ENCODE measurements around the gene OR1F1.
"Not testable (repeated sequence)": the region's sequence is repeated elsewhere in the genome, so short reads cannot be mapped to it uniquely, and the experiment has no call there.

OR1F1 gene

GRCh38 chr16:3175157-3176093, 12.6 kb upstream of the OR1F1 start:
- peak; percentile 75 for DNase-seq (ENCODE audit: low read depth)

DNA sequence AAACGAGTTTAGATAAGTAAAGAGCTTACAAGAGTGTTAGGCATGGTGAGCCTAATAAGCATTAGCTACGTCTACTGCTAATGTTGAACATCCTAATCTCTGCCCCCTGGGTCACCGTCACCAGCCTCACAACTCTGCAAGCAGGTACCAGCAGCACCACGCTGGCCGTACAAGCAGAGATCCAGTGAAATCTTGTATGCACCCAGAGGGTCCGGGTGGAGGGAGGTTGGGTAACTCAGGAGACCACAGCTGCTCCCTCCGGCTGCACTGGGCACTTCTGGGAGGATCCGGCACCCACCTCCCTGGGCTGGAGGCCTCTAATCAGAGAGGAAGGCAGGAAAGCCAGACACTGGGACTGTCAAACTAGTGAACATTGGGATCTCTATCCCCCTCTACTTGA, 8.4 kb upstream of the OR1F1 start:
- TF ChIP-seq, protein P1, sequence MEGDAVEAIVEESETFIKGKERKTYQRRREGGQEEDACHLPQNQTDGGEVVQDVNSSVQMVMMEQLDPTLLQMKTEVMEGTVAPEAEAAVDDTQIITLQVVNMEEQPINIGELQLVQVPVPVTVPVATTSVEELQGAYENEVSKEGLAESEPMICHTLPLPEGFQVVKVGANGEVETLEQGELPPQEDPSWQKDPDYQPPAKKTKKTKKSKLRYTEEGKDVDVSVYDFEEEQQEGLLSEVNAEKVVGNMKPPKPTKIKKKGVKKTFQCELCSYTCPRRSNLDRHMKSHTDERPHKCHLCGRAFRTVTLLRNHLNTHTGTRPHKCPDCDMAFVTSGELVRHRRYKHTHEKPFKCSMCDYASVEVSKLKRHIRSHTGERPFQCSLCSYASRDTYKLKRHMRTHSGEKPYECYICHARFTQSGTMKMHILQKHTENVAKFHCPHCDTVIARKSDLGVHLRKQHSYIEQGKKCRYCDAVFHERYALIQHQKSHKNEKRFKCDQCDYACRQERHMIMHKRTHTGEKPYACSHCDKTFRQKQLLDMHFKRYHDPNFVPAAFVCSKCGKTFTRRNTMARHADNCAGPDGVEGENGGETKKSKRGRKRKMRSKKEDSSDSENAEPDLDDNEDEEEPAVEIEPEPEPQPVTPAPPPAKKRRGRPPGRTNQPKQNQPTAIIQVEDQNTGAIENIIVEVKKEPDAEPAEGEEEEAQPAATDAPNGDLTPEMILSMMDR (IDR thresholded peaks at IDR 0.05; ENCODE audit: insufficient read depth, low read depth, low read length, missing control alignments) = no peak

More at GRCh38 chr16:3175157-3176093, 12.6 kb upstream of the OR1F1 start:
- TF ChIP-seq, protein P1 (IDR thresholded peaks at IDR 0.05; ENCODE audit: insufficient read depth, low read depth, low read length, missing control alignments) = no peak
- H3K4me3 ChIP-seq (ENCODE audit: low read depth, low read length) = no peak overlapping the region

DNA sequence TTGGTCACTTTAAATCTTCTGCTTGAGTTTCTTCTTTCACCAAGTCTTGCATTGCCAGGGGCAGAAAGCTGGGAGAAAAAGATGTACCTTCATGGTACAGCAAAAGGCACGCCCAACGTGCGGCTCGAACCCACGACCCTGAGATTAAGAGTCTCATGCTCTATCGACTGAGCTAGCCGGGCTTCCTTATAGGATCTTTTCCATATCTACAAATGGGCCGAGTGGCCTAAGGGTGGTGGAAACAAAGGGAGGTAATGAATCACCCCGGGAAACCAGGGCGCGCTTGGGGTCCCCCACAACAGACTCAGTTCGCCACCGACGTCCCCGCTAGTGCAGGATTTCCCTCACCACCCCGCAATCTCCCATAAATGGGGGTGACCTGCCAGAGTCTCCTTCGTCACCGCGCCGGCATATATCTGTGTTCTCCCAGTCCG, 7.5 kb upstream of the OR1F1 start:
- TF ChIP-seq, protein P1 (IDR thresholded peaks at IDR 0.05; ENCODE audit: insufficient read depth, low read depth, low read length, missing control alignments) = no peak
- no peak overlapping the region for H3K4me3 ChIP-seq (ENCODE audit: low read depth, low read length)
- DNase-seq (ENCODE audit: low read depth) = peak; percentile 41

More for the DNA sequence above, 8.4 kb upstream of the OR1F1 start:
- no peak overlapping the region for H3K4me3 ChIP-seq (ENCODE audit: low read depth, low read length)
- DNase-seq (ENCODE audit: low read depth) = no peak

DNA sequence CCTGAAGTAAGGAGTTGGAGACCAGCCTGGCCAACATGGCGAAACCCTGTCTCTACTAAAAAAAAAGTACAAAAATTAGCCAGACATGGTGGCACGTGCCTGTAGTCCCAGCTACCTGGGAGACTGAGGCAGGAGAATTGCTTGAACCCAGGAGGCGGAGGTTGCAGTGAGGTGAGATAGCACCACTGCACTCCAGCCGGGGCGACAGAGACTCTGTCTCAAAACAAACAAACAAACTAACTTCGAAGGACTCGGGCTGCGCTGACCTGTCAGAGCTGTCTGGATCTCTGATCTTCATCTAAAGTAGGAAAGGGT, 5.8 kb upstream of the OR1F1 start:
- H3K4me3 ChIP-seq (ENCODE audit: low read depth, low read length); DNase-seq (ENCODE audit: low read depth): not testable (repeated sequence)

DNA sequence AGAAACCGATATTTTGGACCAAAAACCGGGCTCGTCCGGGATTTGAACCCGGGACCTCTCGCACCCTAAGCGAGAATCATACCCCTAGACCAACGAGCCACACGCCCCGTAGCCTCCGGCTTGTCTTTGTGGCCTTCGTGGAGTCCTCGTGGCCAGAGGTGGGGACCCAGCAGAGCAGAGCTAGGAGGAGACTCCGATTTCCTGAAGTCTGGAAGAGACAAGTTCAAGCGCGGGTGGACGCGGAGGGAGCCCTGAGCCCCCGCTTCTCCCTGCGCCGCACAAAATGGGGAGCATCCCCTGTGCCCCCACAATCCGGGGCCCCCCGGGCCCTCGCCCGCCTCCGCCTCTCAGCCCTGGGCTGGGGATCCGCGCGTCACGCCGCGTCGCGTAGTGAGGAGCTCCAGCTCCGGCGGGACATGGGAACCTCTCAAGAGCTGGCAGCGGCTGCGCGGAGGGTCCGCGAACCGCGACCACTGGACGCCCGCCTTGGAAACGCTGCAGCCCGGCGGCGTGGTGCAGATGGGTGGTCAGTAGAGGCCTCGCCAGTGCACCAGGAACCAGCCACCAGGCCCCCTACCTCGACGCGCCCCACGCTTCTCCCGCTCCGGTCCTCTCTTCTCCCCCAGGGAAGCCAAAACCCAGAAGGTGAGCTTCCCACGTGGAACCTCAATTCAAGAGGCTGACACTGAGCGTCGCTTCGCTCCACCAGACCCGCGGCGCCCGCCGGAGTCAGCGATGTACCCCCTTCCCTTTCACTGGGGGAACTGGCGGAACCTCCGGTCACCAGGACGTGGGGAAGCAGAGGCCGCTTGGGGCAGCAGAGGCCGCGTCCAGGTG, 5.2 kb upstream of the OR1F1 start:
- H3K4me3 ChIP-seq (ENCODE audit: low read depth, low read length) = peak overlapping the region; percentile 59
- TF ChIP-seq, protein P1 (IDR thresholded peaks at IDR 0.05; ENCODE audit: insufficient read depth, low read depth, low read length, missing control alignments) = no peak
- peak; percentile 75 for DNase-seq (ENCODE audit: low read depth)

DNA sequence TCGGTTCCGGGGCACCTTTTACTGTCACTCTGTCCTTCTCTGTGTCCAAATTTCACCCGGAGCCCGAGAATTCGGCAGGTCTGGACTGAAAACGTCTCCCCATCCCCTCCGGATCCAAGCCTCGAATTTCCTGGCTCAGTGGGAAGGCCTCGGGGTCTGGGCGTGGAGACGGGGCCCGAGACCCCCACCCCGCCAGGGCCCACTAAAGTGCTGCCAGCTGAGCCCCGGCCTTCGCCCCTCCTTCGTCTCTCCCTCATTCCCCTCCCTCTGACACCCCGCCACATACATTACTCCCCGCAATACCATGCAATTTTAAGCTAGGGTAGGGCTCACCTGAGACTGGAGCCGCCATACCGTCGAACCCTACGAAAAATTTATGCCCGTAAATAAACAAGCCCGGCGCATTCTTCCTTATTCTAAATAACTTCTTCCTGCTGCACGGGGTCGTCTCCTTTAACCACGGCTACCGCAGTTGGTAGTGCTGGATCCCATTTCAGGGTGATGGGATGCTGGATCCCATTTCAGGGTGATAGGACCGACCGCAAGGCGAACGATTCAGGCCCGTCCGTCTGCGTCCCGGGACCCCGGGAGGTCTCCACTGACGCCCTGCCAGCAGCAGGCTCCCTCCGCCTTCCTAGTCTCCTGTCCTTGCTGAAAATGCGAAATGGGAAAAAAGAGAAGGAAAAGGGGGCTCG, 4.4 kb upstream of the OR1F1 start:
- DNase-seq (ENCODE audit: low read depth) = no peak
- H3K4me3 ChIP-seq (ENCODE audit: low read depth, low read length) = peak overlapping the region; percentile 59
- TF ChIP-seq, protein P1 (IDR thresholded peaks at IDR 0.05; ENCODE audit: insufficient read depth, low read depth, low read length, missing control alignments) = no peak

Measured in GM12865 (cell line).